Measurements from ENCODE around the gene BMP7.

The BMP7 gene

DNA sequence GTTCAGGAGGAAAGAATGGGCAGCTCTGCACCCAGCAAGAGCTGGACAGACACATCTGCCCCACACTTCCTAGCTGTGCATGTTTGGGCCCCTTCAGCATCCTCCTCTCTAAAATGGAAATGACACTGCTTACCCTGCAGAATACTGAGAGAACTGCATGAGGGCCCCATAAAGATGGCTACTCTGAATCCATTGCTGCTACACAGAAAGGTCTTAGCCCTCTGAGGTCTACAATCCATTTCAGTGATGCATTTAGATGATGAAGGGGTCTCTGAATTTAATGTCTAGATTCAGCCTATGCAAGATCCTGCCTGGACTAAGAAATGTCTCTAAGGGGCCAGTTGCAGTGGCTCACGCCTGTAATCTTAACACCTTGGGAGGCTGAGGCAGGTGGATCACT, 11.3 kb downstream of the BMP7 start:
- TF ChIP-seq POU2F2 (IDR thresholded peaks at IDR 0.05; ENCODE audit: low read depth, low read length) (no peak), SPI1 (IDR thresholded peaks at IDR 0.05; ENCODE audit: low read depth, low read length) (no peak), POLR2AphosphoS5 (IDR thresholded peaks at IDR 0.05; ENCODE audit: low read depth, low read length) (no peak), TAF1 (IDR thresholded peaks at IDR 0.05; ENCODE audit: low read depth, low read length) (no peak), PAX5 (IDR thresholded peaks at IDR 0.05; ENCODE audit: insufficient read depth, low read length, severe bottlenecking) (no peak), POLR2A (IDR thresholded peaks at IDR 0.05; ENCODE audit: low read depth, low read length) (no peak)
- no peak for FAIRE-seq

DNA sequence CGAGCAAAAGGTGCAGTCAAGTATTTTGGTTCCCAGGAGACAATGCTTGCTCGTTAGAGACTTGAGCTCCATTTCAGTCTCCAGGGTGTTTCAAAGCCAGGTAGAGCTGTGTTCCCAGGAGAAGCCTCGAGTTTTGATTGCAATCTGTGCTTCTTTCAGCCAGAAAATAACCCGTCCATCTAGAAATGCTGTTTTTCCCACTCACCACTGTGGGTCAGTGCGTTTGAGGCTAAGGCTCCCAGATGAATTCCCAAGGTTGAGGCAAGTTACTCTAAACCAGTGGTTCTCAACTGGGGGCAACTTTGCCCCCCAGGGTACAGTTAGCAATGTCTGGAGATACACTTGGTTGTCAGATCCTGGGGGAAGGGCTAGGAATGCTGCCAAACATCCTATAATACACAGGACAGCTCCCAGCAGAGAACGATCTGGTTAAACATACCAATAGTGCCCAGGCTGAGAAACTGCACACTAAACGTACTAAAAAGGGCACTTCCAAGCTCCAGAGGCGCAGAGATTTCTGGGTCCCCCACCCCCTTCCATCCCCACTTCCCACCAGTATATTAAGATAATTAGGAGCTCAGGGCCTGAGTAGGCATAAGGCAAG, 13.8 kb downstream of the BMP7 start:
- FAIRE-seq: no peak
- DNase-seq (ENCODE audit: insufficient read length, low spot score): no peak

More for the DNA sequence above, 11.3 kb downstream of the BMP7 start:
- no peak for DNase-seq (ENCODE audit: insufficient read length, low spot score)

DNA sequence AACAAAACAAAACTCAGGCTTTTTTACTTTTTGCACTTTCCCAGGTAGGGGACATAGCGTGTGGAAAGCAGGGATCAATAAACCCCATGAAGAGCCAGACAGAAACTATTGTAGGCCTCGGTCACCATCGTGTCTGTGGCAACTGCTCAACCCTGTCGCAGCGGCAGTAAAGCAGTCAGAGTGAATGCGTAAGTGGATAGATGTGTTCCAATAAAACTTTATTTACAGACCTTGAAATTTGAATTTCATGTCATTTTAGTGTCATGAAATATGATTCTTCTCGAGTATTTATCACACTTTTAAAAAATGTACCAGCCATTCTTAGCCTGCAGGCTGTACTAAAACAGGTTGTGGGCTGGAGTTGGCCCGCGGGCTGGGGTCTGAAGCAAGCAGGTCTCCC, 14.5 kb downstream of the BMP7 start:
- FAIRE-seq: no peak
- no peak for TF ChIP-seq TAF1 (IDR thresholded peaks at IDR 0.05; ENCODE audit: low read depth, low read length)
- TF ChIP-seq POLR2A (IDR thresholded peaks at IDR 0.05; ENCODE audit: low read depth, low read length): no peak
- no peak for TF ChIP-seq SPI1 (IDR thresholded peaks at IDR 0.05; ENCODE audit: low read depth, low read length)
- TF ChIP-seq POU2F2 (IDR thresholded peaks at IDR 0.05; ENCODE audit: low read depth, low read length): no peak
- no peak for TF ChIP-seq POLR2AphosphoS5 (IDR thresholded peaks at IDR 0.05; ENCODE audit: low read depth, low read length)
- no peak for TF ChIP-seq PAX5 (IDR thresholded peaks at IDR 0.05; ENCODE audit: insufficient read depth, low read length, severe bottlenecking)
- no peak for DNase-seq (ENCODE audit: insufficient read length, low spot score)

More for the DNA sequence above, 13.8 kb downstream of the BMP7 start:
- TF ChIP-seq PAX5 (IDR thresholded peaks at IDR 0.05; ENCODE audit: insufficient read depth, low read length, severe bottlenecking) (no peak), POLR2AphosphoS5 (IDR thresholded peaks at IDR 0.05; ENCODE audit: low read depth, low read length) (no peak), POU2F2 (IDR thresholded peaks at IDR 0.05; ENCODE audit: low read depth, low read length) (no peak), TAF1 (IDR thresholded peaks at IDR 0.05; ENCODE audit: low read depth, low read length) (no peak), SPI1 (IDR thresholded peaks at IDR 0.05; ENCODE audit: low read depth, low read length) (no peak), POLR2A (IDR thresholded peaks at IDR 0.05; ENCODE audit: low read depth, low read length) (no peak)

DNA sequence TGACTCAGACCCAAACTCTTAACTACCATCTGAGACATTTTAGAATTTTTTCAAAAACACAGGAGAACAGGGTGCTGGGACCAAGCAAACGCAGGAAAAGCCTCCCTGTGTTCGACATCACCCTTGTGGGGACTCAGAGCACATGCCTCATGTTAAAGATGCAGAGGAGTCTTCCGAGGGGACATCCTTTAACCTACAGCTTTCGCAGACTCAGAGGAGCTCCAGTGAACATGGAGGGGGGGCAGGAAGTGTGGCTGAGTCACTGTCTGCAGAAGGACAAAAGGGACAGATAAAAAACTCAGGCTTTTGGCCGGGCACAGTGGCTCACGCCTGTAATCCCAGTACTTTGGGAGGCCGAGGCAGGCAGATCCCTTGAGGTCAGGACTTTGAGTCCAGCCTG, 15.1 kb downstream of the BMP7 start:
- no peak for DNase-seq (ENCODE audit: insufficient read length, low spot score)
- FAIRE-seq: no peak
- TF ChIP-seq PAX5 (IDR thresholded peaks at IDR 0.05; ENCODE audit: insufficient read depth, low read length, severe bottlenecking): no peak
- no peak for TF ChIP-seq TAF1 (IDR thresholded peaks at IDR 0.05; ENCODE audit: low read depth, low read length)
- no peak for TF ChIP-seq POU2F2 (IDR thresholded peaks at IDR 0.05; ENCODE audit: low read depth, low read length)
- TF ChIP-seq SPI1 (IDR thresholded peaks at IDR 0.05; ENCODE audit: low read depth, low read length): no peak
- TF ChIP-seq POLR2A (IDR thresholded peaks at IDR 0.05; ENCODE audit: low read depth, low read length): no peak
- no peak for TF ChIP-seq POLR2AphosphoS5 (IDR thresholded peaks at IDR 0.05; ENCODE audit: low read depth, low read length)

DNA sequence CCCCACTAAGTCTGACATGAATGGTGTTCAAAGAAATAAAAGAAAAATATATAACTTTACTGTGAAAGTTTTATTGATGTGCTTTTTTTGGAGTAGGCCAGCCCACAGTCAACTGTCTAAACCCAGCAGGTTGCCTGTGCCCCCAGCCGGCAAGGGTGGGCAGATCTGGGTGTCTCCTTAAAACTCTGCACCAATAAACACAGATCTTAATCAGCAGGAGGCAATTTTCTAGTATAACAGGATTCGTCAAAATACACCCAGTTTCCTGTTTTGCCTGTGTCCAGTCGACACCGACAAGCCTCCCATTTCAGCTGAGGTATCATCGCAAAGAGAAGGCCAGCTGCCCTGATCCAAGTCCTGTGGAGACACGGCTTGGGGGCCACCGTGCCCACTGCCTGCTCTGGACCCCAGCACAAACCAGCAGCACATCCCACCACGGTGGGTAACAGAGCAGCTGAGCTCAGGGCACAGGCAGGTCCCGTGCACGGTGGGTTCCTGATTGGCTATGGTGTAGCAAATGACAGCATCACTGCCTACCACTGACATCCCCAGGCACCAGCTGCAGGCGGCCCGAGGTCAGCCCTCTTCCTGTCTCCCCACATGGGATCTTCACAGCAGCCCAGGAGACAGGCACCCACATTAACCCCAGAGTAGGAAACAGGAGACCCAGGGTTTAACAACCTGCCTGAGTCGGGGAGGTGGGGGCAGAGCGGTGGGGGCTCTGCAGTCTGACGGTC, 15.7 kb downstream of the BMP7 start:
- DNase-seq (ENCODE audit: insufficient read length, low spot score) (no peak), FAIRE-seq (no peak)
- no peak for TF ChIP-seq POU2F2 (IDR thresholded peaks at IDR 0.05; ENCODE audit: low read depth, low read length)
- no peak for TF ChIP-seq POLR2A (IDR thresholded peaks at IDR 0.05; ENCODE audit: low read depth, low read length)

DNA sequence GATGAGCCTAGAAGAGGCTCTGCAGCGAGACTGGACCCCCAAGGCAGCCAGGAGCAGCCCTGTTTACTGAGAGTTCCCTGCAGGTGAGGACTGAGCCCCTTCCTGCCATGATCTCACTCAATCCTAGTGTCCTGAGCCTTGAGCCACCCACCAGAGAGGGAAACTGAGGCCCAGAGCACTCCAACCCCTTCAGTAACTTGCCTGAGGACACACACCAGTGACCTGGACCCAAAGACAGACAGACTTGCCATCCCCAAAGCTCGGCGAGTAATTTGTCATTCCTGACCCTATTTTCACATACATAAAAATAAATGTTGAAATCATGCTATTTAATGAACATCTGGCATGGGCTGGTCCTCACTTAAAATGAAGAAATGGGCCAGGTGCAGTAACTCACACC, 16.7 kb downstream of the BMP7 start:
- DNase-seq (ENCODE audit: insufficient read length, low spot score) (no peak), FAIRE-seq (no peak)

DNA sequence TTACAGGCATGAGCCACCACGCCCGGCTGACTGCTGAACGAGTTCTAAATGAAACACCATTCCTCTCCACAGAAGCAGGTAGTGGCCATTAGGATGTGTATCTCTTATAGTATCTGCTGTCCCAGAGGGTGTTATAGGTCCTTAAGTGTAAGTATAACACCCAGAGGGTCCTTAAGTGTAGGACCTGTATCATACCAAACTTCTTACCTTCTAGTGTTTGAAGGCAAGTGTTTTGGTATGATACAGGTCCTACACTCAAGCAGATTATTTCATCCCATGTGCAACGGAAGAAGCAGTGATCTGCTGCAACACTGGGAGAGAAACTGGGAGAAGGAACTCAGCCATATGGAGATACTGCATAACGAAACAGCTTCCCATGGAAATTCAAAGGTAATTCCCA, 17.4 kb downstream of the BMP7 start:
- no peak for DNase-seq (ENCODE audit: insufficient read length, low spot score)
- FAIRE-seq: no peak
- TF ChIP-seq POLR2AphosphoS5 (IDR thresholded peaks at IDR 0.05; ENCODE audit: low read depth, low read length) (no peak), PAX5 (IDR thresholded peaks at IDR 0.05; ENCODE audit: insufficient read depth, low read length, severe bottlenecking) (no peak), SPI1 (IDR thresholded peaks at IDR 0.05; ENCODE audit: low read depth, low read length) (no peak), POLR2A (IDR thresholded peaks at IDR 0.05; ENCODE audit: low read depth, low read length) (no peak), TAF1 (IDR thresholded peaks at IDR 0.05; ENCODE audit: low read depth, low read length) (no peak), POU2F2 (IDR thresholded peaks at IDR 0.05; ENCODE audit: low read depth, low read length) (no peak)

More for the DNA sequence above, 16.7 kb downstream of the BMP7 start:
- TF ChIP-seq POLR2AphosphoS5 (IDR thresholded peaks at IDR 0.05; ENCODE audit: low read depth, low read length) (no peak), TAF1 (IDR thresholded peaks at IDR 0.05; ENCODE audit: low read depth, low read length) (no peak), POLR2A (IDR thresholded peaks at IDR 0.05; ENCODE audit: low read depth, low read length) (no peak), PAX5 (IDR thresholded peaks at IDR 0.05; ENCODE audit: insufficient read depth, low read length, severe bottlenecking) (no peak), POU2F2 (IDR thresholded peaks at IDR 0.05; ENCODE audit: low read depth, low read length) (no peak), SPI1 (IDR thresholded peaks at IDR 0.05; ENCODE audit: low read depth, low read length) (no peak)

DNA sequence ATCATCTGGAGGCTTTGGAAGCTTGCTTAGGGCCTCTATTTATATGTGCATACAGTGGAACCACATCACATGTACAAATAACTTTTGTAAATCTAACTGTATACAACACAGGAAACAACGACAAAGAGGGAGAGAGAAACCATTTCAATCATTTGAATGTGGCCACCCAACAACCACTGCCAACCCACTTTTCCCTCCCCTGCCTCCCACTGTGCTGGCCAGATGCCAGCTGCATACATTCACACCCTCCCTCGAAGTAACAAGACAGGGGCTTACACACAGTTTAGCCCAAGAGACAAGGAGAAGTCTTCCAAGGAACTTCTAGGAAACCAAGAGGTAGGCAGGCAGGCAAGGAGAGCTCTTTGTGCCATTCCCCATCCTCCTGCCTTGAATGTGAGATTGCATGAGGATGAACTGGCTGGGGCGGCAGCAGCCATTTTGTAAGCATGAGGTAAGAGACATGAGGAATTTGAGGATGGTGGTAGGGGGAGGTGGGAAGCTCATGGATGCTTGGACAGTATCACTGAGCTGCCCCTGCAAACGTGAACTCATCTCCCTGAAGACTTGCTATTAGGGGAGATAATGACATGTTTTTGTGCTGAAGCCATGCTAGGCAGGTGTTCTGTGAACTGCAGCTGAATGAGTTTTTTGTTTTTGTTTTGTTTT, 18.2 kb downstream of the BMP7 start:
- FAIRE-seq (no peak), DNase-seq (ENCODE audit: insufficient read length, low spot score) (no peak)
- TF ChIP-seq TAF1 (IDR thresholded peaks at IDR 0.05; ENCODE audit: low read depth, low read length) (no peak), PAX5 (IDR thresholded peaks at IDR 0.05; ENCODE audit: insufficient read depth, low read length, severe bottlenecking) (no peak), POLR2A (IDR thresholded peaks at IDR 0.05; ENCODE audit: low read depth, low read length) (no peak), SPI1 (IDR thresholded peaks at IDR 0.05; ENCODE audit: low read depth, low read length) (no peak), POLR2AphosphoS5 (IDR thresholded peaks at IDR 0.05; ENCODE audit: low read depth, low read length) (no peak), POU2F2 (IDR thresholded peaks at IDR 0.05; ENCODE audit: low read depth, low read length) (no peak)

DNA sequence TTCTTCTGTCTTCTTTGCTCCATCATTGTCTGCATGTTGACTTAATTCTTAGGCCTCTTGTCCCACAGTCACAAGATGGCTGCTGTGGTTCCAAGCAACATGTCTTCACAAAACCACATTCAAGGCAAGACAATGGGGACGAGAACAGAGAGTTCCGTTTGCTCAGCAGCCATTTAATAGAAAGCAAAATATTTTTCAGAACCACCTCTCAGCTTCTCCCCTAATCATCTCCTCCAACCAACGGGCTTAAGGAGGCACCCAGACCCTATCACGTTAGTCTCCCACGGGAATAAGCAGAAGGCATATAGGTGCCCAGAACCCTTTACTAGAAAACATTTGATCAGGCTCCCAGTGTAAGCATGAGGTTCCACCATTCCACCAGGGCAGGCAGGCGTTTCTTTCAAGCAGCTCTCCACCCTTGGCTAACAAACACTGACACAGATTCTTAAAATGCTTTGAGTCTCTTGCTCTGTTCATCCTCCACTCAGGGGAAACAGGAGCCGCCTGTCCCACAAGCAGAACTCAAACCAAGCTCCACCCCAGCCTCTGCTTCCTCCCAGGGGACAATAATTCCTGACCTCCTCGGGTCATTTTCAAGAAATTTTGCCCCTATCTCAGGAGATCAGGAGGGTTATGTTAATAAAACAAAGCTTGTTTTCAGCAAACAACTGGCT, 19.0 kb downstream of the BMP7 start:
- FAIRE-seq: no peak

More for the DNA sequence above, 19.0 kb downstream of the BMP7 start:
- no peak for DNase-seq (ENCODE audit: insufficient read length, low spot score)
- TF ChIP-seq PAX5 (IDR thresholded peaks at IDR 0.05; ENCODE audit: insufficient read depth, low read length, severe bottlenecking) (no peak), POU2F2 (IDR thresholded peaks at IDR 0.05; ENCODE audit: low read depth, low read length) (no peak), POLR2A (IDR thresholded peaks at IDR 0.05; ENCODE audit: low read depth, low read length) (no peak), TAF1 (IDR thresholded peaks at IDR 0.05; ENCODE audit: low read depth, low read length) (no peak), SPI1 (IDR thresholded peaks at IDR 0.05; ENCODE audit: low read depth, low read length) (no peak), POLR2AphosphoS5 (IDR thresholded peaks at IDR 0.05; ENCODE audit: low read depth, low read length) (no peak)

Measured in GM12891 (cell line).